Mesothelial cell of epicardium (in vitro differentiated cells): Measurements from ENCODE around the gene DRC3. TPM values are rescaled to one million over a fixed set of nuclear protein-coding genes. Genes with fewer than 3 reads are reported as not detected.

Experiments used
- DNase-seq, 2 experiments: peaks; one replicate each; pipeline ENCODE4 v3.0.0; 2021; ENCODE audit warnings: low spot score in 2 of 2; ENCODE audit not compliant: unreplicated experiment in 2 of 2
- H3K27ac Mint-ChIP-seq: 2 replicates; pipeline ENCODE4 v1.8.0; 2021; ENCODE audit warnings: mixed read lengths
- H3K27me3 Mint-ChIP-seq: 2 replicates; pipeline ENCODE4 v1.8.0; 2021; ENCODE audit warnings: low read depth, mixed read lengths
- H3K36me3 Mint-ChIP-seq: 2 replicates; pipeline ENCODE4 v1.8.0; 2021; ENCODE audit warnings: mixed read lengths
- H3K4me1 Mint-ChIP-seq: 2 replicates; pipeline ENCODE4 v1.8.0; 2021; ENCODE audit warnings: mixed read lengths
- H3K4me3 Mint-ChIP-seq: 2 replicates; pipeline ENCODE4 v1.8.0; 2021; ENCODE audit warnings: mild to moderate bottlenecking, moderate library complexity, mixed read lengths
- H3K9me3 Mint-ChIP-seq: 2 replicates; pipeline ENCODE4 v1.8.0; 2021; ENCODE audit warnings: mixed read lengths
- total RNA-seq: library from RNA; stranded (reverse); gene quantifications from 3 replicates; pipeline ENCODE4 v1.2.1, GENCODE V29; 2021
- TF ChIP-seq, protein P1 (sequence below): fragments of 200-600 bp; sonication (generic); IDR thresholded peaks from one replicate; pipeline ENCODE4 v1.5.0; 2021; ENCODE audit warnings: antibody characterized with exemption; ENCODE audit not compliant: unreplicated experiment

DRC3 gene
- total RNA-seq, 1 donor from 2014 or later: 3.2 TPM

DNA sequence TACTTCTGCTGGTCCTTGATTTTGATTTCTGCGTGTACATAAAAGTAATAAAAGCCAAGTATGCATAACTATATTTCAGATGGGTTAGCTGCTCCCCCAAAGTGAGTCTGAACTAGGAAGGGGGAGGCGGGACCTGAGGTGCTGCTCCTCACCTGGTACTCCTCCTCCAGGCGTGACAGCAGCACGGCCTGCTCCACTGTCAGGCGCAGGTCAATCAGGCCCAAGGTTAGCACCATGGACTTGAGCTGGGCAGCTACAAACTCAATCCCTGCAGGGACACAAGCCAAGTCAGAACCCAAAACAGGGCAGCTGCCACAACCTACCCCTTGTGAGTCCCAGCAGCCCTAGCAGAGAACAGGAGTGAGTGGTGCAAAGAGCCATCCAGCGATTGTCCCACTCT lies 48.3 kb downstream of the DRC3 start:
- no peaks in the 10 kb centered on the region for H3K9me3 Mint-ChIP-seq
- TF ChIP-seq, protein P1, sequence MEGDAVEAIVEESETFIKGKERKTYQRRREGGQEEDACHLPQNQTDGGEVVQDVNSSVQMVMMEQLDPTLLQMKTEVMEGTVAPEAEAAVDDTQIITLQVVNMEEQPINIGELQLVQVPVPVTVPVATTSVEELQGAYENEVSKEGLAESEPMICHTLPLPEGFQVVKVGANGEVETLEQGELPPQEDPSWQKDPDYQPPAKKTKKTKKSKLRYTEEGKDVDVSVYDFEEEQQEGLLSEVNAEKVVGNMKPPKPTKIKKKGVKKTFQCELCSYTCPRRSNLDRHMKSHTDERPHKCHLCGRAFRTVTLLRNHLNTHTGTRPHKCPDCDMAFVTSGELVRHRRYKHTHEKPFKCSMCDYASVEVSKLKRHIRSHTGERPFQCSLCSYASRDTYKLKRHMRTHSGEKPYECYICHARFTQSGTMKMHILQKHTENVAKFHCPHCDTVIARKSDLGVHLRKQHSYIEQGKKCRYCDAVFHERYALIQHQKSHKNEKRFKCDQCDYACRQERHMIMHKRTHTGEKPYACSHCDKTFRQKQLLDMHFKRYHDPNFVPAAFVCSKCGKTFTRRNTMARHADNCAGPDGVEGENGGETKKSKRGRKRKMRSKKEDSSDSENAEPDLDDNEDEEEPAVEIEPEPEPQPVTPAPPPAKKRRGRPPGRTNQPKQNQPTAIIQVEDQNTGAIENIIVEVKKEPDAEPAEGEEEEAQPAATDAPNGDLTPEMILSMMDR: no peak
- peaks cover 5% of the 10 kb centered on the region for H3K36me3 Mint-ChIP-seq
- H3K27ac Mint-ChIP-seq: peak overlapping the region; percentile 16
- H3K27me3 Mint-ChIP-seq: no peaks in the 10 kb centered on the region
- peaks cover 16% of the 10 kb centered on the region for H3K4me1 Mint-ChIP-seq
- DNase-seq: no peak
- H3K4me3 Mint-ChIP-seq: no peak overlapping the region

DNA sequence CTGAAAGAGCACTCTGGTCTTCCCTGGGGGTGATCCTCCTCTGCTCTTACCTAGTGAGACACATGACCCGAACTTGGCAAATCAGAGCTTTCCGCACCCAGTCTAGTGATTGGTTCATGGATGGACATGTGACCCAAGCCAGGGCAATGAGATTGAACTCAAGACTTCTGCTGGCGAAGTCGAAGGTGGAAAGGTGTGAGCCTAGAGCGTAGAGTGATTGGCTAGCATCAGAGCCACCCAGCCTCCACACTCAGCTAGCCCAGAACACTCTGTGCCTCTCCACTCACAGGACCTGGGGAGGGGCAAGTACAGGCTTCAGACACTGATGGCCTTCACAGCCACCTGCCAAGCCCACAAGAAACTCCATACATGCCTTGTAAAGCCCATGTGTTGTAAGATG lies 48.7 kb downstream of the DRC3 start:
- H3K36me3 Mint-ChIP-seq: peaks cover 5% of the 10 kb centered on the region
- H3K4me1 Mint-ChIP-seq: peaks cover 16% of the 10 kb centered on the region
- H3K27me3 Mint-ChIP-seq: no peaks in the 10 kb centered on the region
- no peak overlapping the region for H3K4me3 Mint-ChIP-seq
- DNase-seq: no peak
- no peaks in the 10 kb centered on the region for H3K9me3 Mint-ChIP-seq
- no peak overlapping the region for H3K27ac Mint-ChIP-seq
- TF ChIP-seq, protein P1: no peak

DNA sequence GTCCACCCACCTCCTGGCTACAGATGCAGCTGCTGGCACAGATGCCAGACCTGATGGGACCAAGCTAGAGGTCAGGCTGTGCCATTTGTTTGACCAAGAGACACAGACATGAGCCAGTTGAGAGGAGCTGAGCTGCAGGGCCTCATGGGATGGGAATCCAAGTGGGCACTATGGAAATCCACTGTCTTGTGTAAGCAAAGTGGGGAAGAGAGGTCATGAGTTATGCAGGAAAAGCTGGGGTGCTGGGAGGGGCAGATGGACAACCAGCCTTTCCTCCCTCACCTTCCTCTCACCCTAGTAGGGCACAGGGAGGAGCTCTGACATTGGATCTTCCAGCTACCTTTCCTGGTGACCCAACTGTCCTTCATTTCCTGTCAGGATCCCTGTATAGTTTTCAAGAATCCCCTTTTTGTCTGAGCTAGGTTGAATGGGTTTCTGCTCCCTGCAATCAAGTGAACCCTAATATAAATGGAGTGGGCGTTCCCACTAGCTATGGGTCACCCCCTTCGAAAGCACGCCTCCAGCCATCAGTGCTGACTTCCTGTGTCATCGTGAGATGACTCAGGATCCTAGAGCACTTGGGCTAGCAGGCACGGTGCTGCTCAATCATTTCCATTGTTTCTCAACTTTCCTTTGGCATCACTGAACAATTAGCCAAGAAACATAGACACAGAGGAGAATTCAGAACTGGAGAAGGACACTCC lies 52.7 kb downstream of the DRC3 start:
- TF ChIP-seq, protein P1: no peak
- H3K27me3 Mint-ChIP-seq: no peaks in the 10 kb centered on the region
- H3K27ac Mint-ChIP-seq: no peak overlapping the region
- H3K9me3 Mint-ChIP-seq: no peaks in the 10 kb centered on the region
- peaks cover 5% of the 10 kb centered on the region for H3K36me3 Mint-ChIP-seq
- H3K4me1 Mint-ChIP-seq: peaks cover 17% of the 10 kb centered on the region
- H3K4me3 Mint-ChIP-seq: no peak overlapping the region
- no peak for DNase-seq

DNA sequence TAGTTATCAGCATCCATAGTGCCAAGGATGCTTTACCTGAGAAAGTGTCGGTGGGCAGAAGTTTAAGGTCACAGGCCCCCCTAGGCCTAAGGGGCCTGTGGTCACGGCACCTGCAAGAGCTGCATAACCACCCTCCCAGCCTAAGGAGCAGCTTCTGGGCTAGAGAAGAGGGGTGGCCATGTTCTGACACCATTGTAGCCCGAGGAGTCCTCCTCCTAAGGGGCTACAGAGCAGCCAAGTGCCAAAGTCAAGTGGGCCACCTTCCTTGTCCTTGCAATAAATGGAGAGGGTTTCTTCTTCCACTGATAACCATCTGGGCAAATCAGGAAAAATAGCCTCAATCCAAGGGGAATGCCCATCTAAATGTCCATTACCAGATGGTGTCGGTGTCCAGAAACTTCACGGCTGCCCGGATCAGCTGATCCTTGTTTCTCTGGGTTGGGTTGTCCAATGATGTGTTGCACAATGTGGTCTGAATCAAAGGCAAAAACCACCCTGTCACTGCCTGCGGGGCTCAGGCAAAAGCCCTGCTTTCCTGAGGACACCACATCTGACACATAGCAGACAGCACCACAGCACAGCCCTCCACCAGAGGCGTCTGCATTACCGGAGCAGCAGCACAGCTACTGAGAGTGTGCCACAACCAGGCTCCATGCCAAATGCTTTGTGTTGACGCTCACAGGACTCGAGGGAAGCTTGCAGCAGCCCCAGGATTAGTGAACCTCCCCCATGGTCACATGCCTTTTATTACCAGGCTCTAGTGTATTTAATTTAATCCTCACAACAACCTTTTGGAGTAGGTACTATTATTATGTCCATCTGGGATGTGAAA lies 53.5 kb downstream of the DRC3 start:
- H3K9me3 Mint-ChIP-seq: no peaks in the 10 kb centered on the region
- TF ChIP-seq, protein P1: no peak
- H3K27ac Mint-ChIP-seq: no peak overlapping the region
- no peak overlapping the region for H3K4me3 Mint-ChIP-seq
- H3K4me1 Mint-ChIP-seq: peaks cover 17% of the 10 kb centered on the region
- H3K27me3 Mint-ChIP-seq: no peaks in the 10 kb centered on the region
- H3K36me3 Mint-ChIP-seq: peaks cover 5% of the 10 kb centered on the region
- DNase-seq: no peak

DNA sequence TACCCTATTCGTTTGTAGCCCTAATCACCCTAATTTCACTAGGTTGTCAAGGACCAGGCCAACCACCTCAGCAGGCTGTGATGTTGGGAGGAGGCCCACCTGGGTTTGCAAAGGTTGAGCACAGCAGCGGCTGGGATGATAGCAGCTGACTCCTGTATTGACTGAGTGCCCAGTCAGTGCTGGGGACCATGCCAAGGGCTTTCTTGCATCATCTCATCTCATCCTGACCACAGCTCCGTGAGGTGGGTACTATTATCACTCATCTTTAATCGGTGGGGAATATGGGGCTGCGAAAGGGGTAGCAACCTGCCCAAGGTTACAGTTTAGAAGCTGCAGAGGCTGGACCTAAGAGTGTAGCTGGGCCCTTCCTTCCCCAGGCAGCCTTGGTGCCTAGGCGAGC lies 54.6 kb downstream of the DRC3 start:
- H3K9me3 Mint-ChIP-seq: no peaks in the 10 kb centered on the region
- TF ChIP-seq, protein P1: no peak
- H3K4me1 Mint-ChIP-seq: peaks cover 21% of the 10 kb centered on the region
- no peak for DNase-seq
- H3K27ac Mint-ChIP-seq: no peak overlapping the region
- H3K36me3 Mint-ChIP-seq: peaks cover 8% of the 10 kb centered on the region
- H3K27me3 Mint-ChIP-seq: no peaks in the 10 kb centered on the region
- no peak overlapping the region for H3K4me3 Mint-ChIP-seq
